ENCODE results near the gene THOC7.

THOC7 gene

GRCh38 chr3:63832395-63832794 is 31.2 kb downstream of the THOC7 start:
- DNase-seq, result no peak

DNA sequence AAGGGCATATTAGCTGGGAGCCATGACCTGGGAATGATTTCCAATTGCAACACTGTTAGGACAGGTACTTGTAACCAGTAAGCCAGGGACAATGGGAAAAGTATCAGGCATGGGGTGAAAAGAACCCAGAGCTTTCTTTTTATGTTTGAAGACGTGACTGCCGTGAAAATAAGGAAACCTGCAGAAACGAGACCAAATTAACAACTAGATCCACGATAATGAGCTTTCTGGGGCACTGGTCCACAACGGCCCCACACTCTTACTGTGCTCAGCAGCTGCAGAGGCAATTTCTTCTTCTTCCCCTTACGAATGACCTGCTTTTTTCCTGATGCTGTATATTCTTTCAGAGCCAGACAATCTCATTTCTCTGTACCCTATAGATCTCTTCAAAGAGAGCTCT is 33.1 kb downstream of the THOC7 start:
- DNase-seq, result no peak

GRCh38 chr3:63824309-63824708 is 39.3 kb downstream of the THOC7 start:
- DNase-seq, result no peak

DNA sequence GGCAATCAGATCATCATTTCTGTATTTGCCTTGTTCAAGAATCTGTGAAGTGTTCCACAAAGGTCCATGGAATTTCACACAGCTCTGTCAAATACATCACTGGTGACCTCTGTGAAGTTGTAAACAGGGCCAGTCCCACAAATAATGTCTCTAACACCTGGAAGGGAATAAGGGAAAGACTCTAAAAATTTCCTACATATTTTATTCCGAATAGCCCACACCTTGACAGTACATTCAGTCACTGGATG is 44.5 kb downstream of the THOC7 start, which contains the start of gene C3orf49:
TSS of gene C3orf49 (plus strand) at position 149 of the 248 bp plus-strand sequence. CDS start 173 bp downstream, outside the sequence.
- no peak for DNase-seq

GRCh38 chr3:63818282-63819150 is 45.1 kb downstream of the THOC7 start:
- DNase-seq, result no peak

DNA sequence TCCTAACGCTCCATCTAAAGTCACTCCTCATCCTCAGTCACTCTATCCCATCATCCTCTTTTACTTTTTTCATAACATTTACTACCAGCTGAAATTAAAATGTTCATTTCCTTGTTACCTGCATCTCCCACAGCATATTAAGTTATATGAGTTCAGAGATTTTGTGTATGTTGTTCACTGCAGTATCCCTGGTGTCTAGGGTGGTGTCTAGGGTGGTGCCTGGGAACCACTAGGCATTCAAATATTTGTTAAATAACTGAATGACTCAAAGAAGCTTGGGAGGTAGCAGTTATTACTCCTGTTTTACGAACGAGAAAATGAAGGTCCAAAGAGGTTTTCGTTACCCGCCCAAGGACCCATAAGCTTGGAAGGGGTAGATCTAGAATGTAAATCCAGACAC is 46.4 kb downstream of the THOC7 start:
- no peak for DNase-seq

GRCh38 chr3:63814237-63814636 is 49.4 kb downstream of the THOC7 start:
- no peak for DNase-seq

- no peak for DNase-seq
Observed at GRCh38 chr3:63809607-63810006, 54.0 kb downstream of the THOC7 start.

- no peak for DNase-seq
Observed at GRCh38 chr3:63808633-63809032, 55.0 kb downstream of the THOC7 start.

DNA sequence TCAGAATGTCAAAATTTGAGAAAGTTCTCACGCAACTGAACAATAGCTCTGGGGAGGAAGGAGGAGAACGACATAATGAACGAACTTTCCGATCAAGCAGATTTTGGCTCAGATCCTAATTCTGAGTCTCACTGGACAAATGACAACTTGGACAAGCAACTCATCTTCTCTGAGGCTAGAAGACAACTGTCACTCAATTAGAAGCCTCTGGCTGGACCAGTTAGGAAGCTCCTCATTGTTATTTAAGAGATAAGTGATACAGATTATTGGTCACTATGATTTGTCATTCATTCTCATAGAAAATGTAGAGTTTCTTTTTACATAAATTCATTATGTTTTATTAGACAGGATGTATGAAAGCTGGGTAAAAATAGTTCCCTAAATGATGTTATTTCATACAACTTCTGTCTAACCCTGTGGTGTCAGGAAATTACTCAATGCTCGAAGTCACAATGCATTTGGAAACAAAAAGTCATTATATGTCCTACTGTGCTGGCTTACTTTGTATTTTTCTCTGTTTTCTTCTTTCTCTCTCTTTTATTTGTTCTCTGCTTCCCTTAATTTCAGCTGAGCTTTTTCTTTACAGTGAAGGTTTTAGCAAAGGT is 55.5 kb downstream of the THOC7 start:
- no peak for DNase-seq

GRCh38 chr3:63803911-63804310 is 59.7 kb downstream of the THOC7 start:
- DNase-seq, result no peak

DNA sequence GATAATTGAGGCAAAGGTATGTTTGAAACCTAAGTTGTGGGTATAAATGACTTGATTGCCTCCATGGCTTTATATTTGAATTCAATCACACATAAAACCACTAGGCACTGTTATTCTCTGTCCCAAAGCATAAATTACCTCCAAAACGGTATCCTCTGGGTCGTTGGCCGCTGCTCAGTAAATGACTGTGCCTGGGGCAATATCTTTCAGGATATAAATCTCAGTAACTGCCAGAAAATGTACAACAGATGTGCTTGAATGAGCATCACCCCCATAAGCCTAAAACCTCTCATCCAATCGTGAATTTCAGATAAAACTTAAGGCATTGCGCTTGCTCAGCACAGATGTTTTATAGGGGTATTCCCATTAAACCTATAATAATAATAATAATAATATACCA is 63.5 kb downstream of the THOC7 start:
- no peak for DNase-seq

- DNase-seq, result no peak
Observed at GRCh38 chr3:63798949-63799348, 64.7 kb downstream of the THOC7 start.

DNA sequence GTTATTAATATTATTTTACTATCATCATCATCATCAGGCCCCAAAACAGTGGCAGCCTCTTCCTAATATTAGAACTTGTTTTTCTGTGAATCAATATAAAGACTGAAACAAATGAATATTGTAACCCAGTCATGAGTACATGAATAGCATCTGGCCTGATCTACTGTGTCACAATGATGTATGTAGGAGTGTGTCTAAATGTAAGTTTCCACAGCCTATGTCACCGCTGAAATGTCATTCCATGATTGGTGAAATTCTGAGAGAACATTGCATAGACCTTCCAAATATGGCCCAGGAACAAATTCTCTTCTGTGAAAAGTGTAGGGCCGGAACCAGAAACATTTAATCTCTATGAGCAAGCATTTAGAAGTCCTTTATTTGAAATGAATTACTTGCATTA is 65.1 kb downstream of the THOC7 start:
- no peak for DNase-seq

DNA sequence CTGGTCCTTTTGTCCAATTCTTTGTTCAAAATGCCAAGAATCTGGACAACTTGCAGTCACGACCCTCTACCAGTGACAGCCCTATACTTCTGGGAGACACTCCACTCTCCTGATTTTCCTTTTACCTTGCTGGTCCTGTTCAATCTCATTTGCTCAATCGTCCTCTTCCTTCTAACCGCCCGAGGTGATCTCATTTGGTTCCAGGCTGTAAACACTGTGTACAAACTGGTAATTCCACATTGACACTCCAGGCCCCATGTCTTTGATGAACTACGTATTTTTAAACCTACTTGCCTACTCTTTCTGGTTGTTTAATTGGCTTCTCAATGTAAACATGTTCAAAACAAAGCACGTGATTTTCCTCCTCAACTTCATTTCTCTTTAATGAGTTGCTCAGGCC is 68.2 kb downstream of the THOC7 start:
- DNase-seq, result no peak

GRCh38 chr3:63791974-63792373 is 71.6 kb downstream of the THOC7 start:
- DNase-seq, result no peak

Measured in 8988T (cell line).